NCI-H510A treated with DMSO at 0.1 percent for 48 hours (cell line): ENCODE data around the gene VWA5A.
"Not testable (repeated sequence)": the region's sequence is repeated elsewhere in the genome, so short reads cannot be mapped to it uniquely, and the experiment has no call there.

ENCODE experiments used
- DNase-seq: peaks from one replicate; lab custom pipeline; 2025; lab: John Stamatoyannopoulos, UW

Gene VWA5A

GRCh38 chr11:124094731-124095130 lies 20.5 kb upstream of the VWA5A start:
- no peak for DNase-seq

- no peak for DNase-seq
Observed at GRCh38 chr11:124096364-124096763, 18.9 kb upstream of the VWA5A start.

DNA sequence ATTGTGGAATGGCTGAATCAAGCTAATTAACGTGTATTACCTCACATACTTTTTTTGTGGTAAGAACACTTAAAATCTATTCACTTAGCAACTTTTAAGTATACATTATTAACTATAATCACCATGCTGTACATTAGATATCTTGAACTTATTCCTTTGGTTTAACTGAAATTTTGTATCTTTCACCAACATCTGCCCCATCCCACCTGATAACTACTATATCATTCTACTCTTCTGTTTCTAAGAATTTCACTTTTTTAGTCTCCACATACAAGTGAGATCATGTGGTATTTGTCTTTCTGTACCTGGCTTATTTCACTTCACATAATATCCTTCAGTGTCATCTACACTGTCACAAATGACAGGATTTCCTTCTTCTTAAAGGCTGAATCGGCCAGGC lies 17.1 kb upstream of the VWA5A start:
- DNase-seq: no peak

- no peak for DNase-seq
Observed at GRCh38 chr11:124101737-124102136, 13.5 kb upstream of the VWA5A start.

DNA sequence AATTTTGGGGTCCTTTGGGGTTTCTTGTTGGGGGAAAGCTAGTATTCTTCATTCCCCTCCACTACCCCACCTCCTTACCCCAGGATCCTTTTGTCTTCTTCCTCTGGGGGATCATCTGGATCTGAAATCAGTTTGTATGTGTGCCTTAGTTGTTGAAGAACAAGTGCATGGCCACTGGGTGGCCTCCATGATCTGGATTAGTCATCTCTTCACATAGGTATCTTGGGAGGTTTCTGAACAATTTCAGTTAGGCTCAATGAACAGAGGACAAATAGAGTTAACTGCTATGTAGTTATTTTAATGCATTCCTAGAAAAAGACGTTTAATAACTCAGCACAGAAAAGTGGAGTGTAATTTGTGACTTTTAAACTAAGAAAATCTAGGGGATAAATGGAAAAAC lies 7.1 kb upstream of the VWA5A start:
- peak; percentile 4 for DNase-seq

GRCh38 chr11:124109377-124109776 lies 5.9 kb upstream of the VWA5A start:
- no peak for DNase-seq

DNA sequence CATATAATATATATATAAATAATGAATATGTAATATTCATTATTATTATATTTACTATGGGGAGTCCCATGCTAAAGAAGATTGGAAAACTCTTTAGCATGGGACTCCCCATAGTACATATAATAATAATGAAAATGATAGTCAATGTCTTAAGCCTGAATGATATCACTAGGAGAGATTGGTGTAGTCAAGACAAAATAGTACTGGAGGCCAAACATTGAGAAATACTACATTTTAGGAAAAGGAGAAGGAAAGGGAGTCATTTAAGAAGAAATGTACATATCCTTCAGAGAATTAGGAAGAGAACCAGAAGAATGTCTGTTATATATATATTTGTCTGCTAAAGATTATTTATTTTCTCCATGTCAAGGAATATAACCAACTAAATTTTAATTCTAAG lies 5.0 kb upstream of the VWA5A start:
- no peak for DNase-seq

DNA sequence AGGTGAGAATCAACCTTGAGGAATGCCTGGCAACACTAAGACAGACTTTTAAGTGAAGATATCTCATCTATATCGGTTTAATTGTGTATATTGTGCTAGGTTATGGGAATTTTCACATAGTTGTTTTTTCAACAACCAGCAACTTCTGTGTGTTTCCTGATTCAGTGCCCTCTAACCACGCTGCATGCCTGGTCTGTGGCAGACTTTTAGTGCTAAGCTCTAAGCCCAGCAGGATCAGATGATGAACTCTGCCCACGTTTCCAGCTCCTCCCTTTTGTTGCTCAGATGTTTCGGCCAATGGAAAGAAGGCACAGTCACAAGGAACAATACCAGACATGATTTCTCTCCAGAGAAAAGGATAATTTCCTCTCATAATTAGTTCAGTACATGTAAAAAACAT lies 1.4 kb upstream of the VWA5A start:
- DNase-seq: no peak

- DNase-seq: no peak
Observed at GRCh38 chr11:124115782-124116616, 749 bp downstream of the VWA5A start.

DNA sequence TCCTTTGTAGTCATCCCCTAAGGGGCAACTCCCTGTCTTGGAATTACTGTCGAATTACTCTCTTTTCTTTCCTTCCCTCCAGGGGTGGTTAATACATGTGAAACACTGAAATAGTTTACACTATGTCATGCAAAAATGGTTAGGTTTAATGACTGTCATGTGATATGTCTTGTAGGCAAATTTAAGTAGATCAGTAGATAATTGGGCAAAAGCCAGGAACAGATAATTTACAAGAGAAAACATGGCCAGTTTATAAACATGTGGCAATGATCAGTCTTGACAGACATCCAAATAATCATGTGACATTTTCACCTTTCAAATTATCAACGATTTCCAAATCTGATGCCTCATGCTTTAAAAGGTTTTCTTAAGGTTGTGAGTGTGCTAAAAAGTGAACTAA lies 3.9 kb downstream of the VWA5A start:
- no peak for DNase-seq

- DNase-seq: no peak
Observed at GRCh38 chr11:124120891-124121290, 5.6 kb downstream of the VWA5A start.

- DNase-seq: no peak
Observed at GRCh38 chr11:124122123-124122522, 6.9 kb downstream of the VWA5A start.

GRCh38 chr11:124123622-124124021 lies 8.4 kb downstream of the VWA5A start:
- DNase-seq: peak; percentile 16

- DNase-seq: not testable (repeated sequence)
Observed at GRCh38 chr11:124127134-124127533, 11.9 kb downstream of the VWA5A start.

DNA sequence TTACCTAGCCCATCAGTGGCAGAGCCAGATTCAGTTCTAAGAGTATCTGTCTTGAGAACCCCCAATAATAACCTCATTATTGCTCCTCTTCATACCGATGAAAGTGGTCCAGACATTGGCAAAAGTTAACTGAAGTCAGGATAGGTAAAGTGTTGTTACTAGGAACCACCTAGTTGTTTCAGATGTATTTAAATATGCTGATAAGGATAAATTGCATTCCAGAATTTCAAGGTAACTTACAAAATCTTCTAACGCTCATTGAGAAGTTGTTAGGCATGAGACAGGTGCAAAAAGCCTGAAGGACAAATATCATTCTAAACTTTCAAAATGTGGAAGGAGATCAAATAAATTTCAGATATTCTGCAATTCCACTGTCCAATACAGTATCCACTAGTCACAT lies 27.8 kb downstream of the VWA5A start:
- no peak for DNase-seq

- no peak for DNase-seq
Observed at GRCh38 chr11:124147951-124148350, 32.7 kb downstream of the VWA5A start.

DNA sequence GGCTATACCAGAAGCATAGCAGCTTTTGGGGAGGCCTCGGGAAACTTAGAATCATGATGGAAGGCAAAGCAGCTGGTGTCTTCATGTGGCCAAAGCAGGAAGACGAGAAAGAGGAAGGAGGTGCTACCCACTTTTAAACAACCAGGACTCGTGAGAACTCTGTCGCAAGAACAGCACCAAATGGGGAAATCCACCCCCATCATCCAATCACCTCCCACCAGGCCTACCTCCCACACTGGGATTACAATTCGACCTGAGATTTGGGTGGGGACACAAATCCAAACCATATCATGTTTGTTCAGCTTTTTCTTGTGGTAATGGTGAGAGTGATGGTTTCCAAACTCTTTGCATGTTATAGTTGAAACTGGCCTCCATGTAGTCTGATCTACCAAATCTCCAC lies 35.4 kb downstream of the VWA5A start:
- DNase-seq: no peak

- no peak for DNase-seq
Observed at GRCh38 chr11:124152770-124153407, 37.6 kb downstream of the VWA5A start.

DNA sequence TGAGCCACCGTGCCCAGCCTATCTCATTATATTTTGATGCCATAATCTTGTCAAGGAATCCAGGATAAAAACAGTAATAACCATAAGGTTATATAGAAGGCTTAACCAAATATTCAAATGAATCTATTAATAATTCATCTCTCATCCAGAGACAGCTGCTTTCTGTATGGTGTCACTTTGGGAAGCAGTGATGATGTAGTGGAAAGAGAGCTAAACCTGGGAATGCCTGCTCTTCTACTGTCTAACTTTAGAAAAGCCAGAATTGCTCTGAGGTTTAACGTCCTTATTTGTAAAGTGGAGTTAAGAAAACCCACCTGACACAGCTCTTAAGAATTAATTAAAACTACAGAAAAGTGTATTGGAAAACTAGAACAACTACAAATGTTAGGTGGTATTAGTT lies 38.6 kb downstream of the VWA5A start:
- no peak for DNase-seq

- DNase-seq: no peak
Observed at GRCh38 chr11:124159481-124159880, 44.2 kb downstream of the VWA5A start.

DNA sequence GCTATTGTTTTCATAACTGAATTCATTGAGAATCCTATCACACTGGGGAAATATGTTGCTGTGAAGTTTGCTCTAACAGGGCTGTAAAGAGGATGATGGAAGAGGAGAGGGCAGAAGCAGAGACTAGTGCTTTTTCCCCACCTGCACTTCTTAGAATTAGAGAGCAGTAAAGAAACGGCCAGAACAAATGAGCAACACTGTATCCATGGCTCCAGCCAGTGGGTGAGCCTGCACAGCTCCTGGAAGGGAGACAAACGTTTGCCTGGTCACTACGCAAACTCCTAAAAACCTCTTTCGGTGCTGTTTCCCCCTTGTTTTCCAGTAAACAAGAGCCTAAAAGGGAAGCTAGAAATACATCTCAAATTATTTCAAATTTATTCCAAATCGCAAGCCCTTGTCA lies 45.7 kb downstream of the VWA5A start:
- DNase-seq: no peak

DNA sequence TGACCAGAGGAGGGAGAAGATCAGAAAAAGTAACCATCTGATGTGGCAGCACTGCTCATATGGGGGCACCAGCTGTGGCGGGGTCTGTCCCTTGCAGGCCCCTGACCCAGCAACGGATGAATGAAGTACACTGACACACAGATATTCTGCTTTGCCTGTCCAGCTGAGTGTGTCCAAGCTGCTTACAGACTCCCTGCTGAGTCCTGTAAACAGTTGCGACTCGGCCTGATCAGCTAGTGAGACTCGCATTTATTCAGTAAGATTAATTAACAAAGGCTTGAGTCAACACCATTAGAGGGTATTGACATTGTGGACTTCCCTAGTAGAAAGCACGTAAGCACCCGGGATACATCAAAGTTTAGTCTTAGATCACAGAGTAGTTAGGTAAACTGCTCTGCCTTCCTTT lies 52.6 kb downstream of the VWA5A start:
- peak; percentile 36 for DNase-seq

DNA sequence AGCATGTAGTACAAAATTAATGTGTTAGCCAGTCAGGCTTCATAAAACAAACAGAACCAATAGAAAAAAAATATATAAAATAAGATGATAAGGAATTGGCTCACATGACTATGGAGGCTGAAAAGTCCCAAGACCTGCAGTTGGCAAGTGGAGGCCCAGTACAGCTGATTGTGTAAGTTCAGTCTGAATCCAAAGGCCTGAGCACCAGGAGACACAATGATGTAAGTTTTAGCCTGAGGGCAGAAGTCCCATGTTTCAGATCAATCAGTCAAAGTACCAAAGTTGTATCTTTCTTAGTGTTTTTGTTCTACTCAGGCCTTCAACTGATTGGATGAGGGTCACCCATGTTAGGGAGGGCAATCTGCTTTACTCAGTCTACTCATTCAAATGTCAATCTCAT lies 53.5 kb downstream of the VWA5A start:
- DNase-seq: no peak

DNA sequence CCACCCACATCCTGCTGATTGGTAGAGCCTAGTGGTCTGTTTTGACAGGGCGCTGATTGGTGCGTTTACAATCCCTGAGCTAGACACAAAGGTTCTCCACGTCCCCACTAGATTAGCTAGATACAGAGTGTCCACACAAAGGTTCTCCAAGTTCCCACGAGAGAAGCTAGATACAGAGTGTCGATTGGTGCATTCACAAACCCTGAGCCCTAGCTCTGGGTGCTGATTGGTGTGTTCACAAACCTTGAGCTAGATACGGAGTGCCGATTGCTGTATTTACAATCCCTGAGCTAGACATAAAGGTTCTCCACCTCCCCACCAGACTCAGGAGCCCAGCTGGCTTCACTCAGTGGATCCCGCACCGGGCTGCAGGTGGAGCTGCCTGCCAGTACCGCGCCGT lies 55.1 kb downstream of the VWA5A start:
- DNase-seq: peak; percentile 10
